Placental pericyte (primary cell): ENCODE data around the gene MRPL1. TPM values are rescaled to one million over a fixed set of nuclear protein-coding genes. Genes with fewer than 3 reads are reported as not detected.

Experiments
- small RNA-seq: library from RNA; depleted of rRNA; stranded (forward); fragments of <200 nt; gene quantifications from one replicate; pipeline ENCODE3, GENCODE V24; 2012; ENCODE audit warnings: low replicate concordance
- total RNA-seq: library from RNA; depleted of rRNA; stranded (reverse); fragments of >200 nt; gene quantifications from 2 replicates; pipeline ENCODE4 v1.2.3, GENCODE V29; 2012

The MRPL1 gene
- total RNA-seq, result 19.7 and 29.2 TPM in 2 replicates

GRCh38 chr4:77862478-77863216, at the start of gene MRPL1:
MRPL1 (plus strand) TSS chr4:77862830; CDS start chr4:77862849, 19 bp downstream.

DNA sequence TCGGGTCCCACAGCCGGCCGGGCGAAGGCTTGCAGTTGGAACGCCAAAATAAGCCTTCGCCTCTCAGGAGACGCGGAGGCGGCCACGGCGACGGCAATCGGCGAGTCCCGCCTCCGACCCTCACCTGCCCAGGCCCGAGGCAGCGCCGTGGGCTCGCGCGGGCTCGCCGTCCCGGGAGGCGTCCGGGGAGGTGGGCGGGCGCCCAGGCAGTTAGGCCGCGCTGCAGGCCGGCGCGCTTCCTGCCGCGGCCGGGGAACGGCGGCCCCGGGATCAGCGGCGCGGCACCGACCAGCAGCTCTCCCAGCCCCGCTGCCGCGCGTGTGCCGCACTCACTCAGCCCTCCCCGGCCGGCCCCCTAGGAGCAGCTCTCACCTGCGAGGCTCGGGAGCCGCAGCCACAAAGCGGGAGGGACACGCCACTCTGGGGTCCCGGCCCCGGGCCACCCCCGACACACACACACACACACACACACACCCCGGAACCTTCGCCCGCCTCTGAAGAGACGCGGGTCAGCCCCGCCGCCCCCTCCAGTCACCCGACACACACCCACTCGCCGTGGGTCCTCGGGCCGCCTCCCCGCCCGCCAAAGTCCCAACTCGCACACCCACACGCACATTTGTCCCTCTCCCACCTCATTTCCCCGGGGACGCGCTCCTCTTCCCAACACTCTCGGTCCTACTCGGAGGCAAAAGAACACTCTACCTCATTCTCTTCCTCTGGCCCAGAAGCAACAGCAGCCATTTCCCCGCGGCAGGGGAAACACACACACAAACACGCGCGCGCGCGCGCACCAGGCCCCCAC, 43.8 kb upstream of the MRPL1 start, which contains the start of gene CNOT6L:
Gene CNOT6L (minus strand): TSS at position 767 of the 802 bp plus-strand sequence. CDS start 60 bp downstream, at position 707.

Small RNA genes lying within 50 kb of the gene (small RNA-seq; reads per million reads assigned to genes)
- gene AC112225.1, result not detected

Other genes starting within 250 kb of the MRPL1 start
- gene CNOT6L, start 43.5 kb upstream of the MRPL1 start, total RNA-seq, result 14.0 and 16.2 TPM in 2 replicates
- 0.57 and 13.8 TPM in 2 replicates for gene FRAS1, start 194.5 kb downstream of the MRPL1 start, total RNA-seq